ENCODE results near the gene CUL7. TPM values are rescaled to one million over a fixed set of nuclear protein-coding genes. Genes with fewer than 3 reads are reported as not detected.

Gene CUL7
- total and polyA plus RNA-seq, 10 of the 15 experiments (the other 5 are each of a cell fraction or from before 2014, with no cell fraction given) = 0.66 to 18.4 (median 10.9) TPM

- no peak for TF ChIP-seq ZBTB40 (IDR thresholded peaks at IDR 0.05; ENCODE audit: borderline replicate concordance)
- TF ChIP-seq IKZF2 (IDR thresholded peaks at IDR 0.05) = peak; percentile 31 to 43; a peak in 2 of 4 replicates
- no peak for TF ChIP-seq SMAD1 (IDR thresholded peaks at IDR 0.05; ENCODE audit: low read depth, partially characterized antibody)
- TF ChIP-seq TCF7 (IDR thresholded peaks at IDR 0.05; ENCODE audit: borderline replicate concordance) = no peak
- no peak for TF ChIP-seq ZNF274 (IDR thresholded peaks at IDR 0.05; ENCODE audit: insufficient read depth, insufficient read length)
Observed at GRCh38 chr6:43095939-43096338, 42.3 kb upstream of the CUL7 start (continued).

- ChIA-PET RAD21 (ENCODE audit: unreplicated experiment) (interaction anchor here (0.7 kb wide), 1 partner anchor 1153 kb away, joined by 4 read pairs; no protein-coding TSS in a partner anchor), POLR2A (interaction anchor here (0.7 kb wide), 1 partner anchor 68 kb away, joined by 9 read pairs; no protein-coding TSS in a partner anchor), SMC1A (ENCODE audit: uncharacterized antibody, unreplicated experiment) (interaction anchor here (1.2 kb wide), 1 partner anchor 7 kb away, joined by 4 read pairs; no protein-coding TSS in a partner anchor), CTCF (interaction anchor here (0.6 to 1.2 kb wide), 3 partner anchors 36 to 1227 kb away, joined by 3 to 5 read pairs (median 4); no protein-coding TSS in a partner anchor)
- Histone ChIP-seq H2AFZ (ENCODE audit: control insufficient read depth, low read depth, low read length) (peak overlapping the region; percentile 64), H3K4me2 (ENCODE audit: control insufficient read depth, insufficient read depth) (peak overlapping the region; percentile 60; the same call in 1 of the 2 replicates), H3K36me3 (ENCODE audit: control insufficient read depth in 2 of 2, insufficient read depth in 2 of 2, low read length in 1 of 2) (no peaks in the 10 kb centered on the region), H3K4me3 (no peak overlapping the region), H4K20me1 (ENCODE audit: control insufficient read depth, insufficient read depth) (no peaks in the 10 kb centered on the region), H3K4me1 (ENCODE audit: control insufficient read depth, insufficient read depth, low read length) (peaks cover 19% of the 10 kb centered on the region), H3K27ac (ENCODE audit: control insufficient read depth, insufficient read depth) (no peak overlapping the region), H3K9me3 (replicated peaks; ENCODE audit: control insufficient read depth, insufficient read depth, low read length) (no peaks in the 10 kb centered on the region), H3K9ac (ENCODE audit: control insufficient read depth, insufficient read depth, low read length) (no peak overlapping the region), H3K79me2 (ENCODE audit: control insufficient read depth, insufficient read depth, low read length) (no peaks in the 10 kb centered on the region), H3K27me3 (replicated peaks in 1 of 2; ENCODE audit: control insufficient read depth in 2 of 2, insufficient read depth in 2 of 2, low read length in 1 of 2) (no peaks in the 10 kb centered on the region)
- WGBS (ENCODE audit: insufficient coverage, insufficient replicate concordance, low lambda C conversion rate, missing lambda C conversion rate) = 66% methylated on average over 9 of the region's 9 CpGs
- no peak for FAIRE-seq
- in situ Hi-C loops (cut with MboI) = no loop called here
- no peak for DNase-seq (ENCODE audit: low read depth, low spot score)
- no peak for ATAC-seq
- BruUV-seq (replicated peaks) = no TSS peak
- intact Hi-C loops (cut with micrococcal nuclease; ENCODE audit: unreplicated experiment) = no loop called here
- TF ChIP-seq SP1 (IDR thresholded peaks at IDR 0.05; ENCODE audit: low read depth, low read length) = no peak
- no peak for TF ChIP-seq CHD2 (IDR thresholded peaks at IDR 0.05; ENCODE audit: borderline replicate concordance, low read depth, low read length)
- TF ChIP-seq BHLHE40 (IDR thresholded peaks at IDR 0.05; ENCODE audit: borderline replicate concordance in 1 of 2, low read depth in 2 of 2, low read length in 1 of 2) = no peak
- no peak for TF ChIP-seq SKIL (IDR thresholded peaks at IDR 0.05; ENCODE audit: low read depth, poor library complexity, severe bottlenecking)
- no peak for TF ChIP-seq SREBF1 (IDR thresholded peaks at IDR 0.05; ENCODE audit: low read length)
- no peak for TF ChIP-seq IRF3 (IDR thresholded peaks at IDR 0.05)
Observed at GRCh38 chr6:43093436-43094289, 40.0 kb upstream of the CUL7 start.

Data from GM12878 (cell line).